HG03565 (cell line): ENCODE results near the gene PPP1R9B.
A peak's percentile ranks its signal among the peaks of the same experiment; 100 is the strongest.

Experiments used
- ATAC-seq: cut with Tn5 transposase; IDR thresholded peaks from one replicate; pipeline ENCODE4 v1.9.1; 2021; ENCODE audit warnings: mild to moderate bottlenecking, moderate library complexity; ENCODE audit not compliant: unreplicated experiment

PPP1R9B gene

DNA sequence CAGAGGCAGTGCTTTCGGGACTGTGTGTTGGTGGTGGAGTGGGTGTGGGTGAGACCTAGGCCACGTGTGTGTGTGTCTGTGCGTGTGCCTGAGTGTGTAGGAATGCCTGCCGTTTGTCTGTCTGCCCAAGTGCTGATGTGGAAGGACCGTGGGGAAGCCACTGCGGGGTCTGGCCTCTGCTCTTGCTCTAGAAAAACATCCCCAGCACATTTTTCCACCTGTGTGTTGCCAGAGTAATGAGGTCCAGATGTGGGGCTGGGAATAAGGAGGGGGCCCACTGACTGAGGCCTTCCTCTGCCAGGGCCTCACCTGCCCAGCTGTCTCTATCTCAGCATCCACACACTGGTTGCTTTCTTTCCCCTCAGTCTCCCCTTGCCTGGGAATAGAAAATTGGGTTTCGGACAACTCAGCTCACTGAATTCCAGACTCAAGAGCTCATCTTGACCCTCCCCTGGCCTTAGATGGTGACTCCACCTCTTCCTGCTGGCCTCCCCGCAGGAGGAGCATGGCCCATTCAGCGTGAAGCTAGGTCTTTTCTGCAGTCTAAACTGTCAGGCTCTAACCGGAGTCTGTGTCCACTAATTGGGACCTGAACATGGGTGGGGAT lies 23.0 kb upstream of the PPP1R9B start:
- no peak for ATAC-seq

- ATAC-seq = no peak
Observed at GRCh38 chr17:50172936-50173334, 22.5 kb upstream of the PPP1R9B start.

GRCh38 chr17:50172130-50172529 lies 21.7 kb upstream of the PPP1R9B start:
- ATAC-seq = no peak

DNA sequence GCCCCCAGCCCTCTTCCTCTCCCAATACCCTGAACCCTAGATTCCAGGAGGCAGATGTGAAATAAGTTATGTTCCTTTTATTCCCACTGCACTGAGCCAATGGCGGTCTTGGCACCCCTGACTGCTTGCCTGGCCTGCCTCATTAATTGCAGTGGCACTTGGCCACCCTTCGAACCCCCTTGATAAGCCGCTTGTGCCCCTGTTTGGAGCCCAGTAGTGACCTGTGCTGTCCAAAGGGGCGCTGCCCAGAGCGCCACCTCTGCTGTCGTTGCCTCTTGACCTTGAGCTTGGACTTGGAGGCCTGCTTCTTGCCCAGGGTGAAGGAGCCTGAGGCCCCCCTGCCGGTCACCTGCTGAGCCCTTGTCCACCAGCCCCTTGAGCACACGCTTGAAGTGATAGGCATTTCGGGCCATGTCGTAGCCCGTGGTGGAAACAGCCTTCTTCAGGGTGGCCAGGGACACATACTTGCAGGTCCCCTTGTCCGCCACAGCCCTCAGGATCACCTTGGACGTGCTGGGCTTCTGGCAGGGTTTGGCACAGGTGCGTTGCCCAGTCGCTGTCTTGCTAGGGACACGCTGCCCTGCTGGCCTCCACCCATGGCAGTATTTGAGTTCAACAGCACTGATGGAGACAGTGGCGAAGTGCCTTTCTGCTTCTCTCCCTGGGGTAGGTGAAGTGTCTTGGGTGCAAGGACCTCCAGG lies 21.0 kb upstream of the PPP1R9B start:
- ATAC-seq = no peak

GRCh38 chr17:50170662-50171370 lies 20.3 kb upstream of the PPP1R9B start:
- ATAC-seq = peak; percentile 66

- no peak for ATAC-seq
Observed at GRCh38 chr17:50169881-50170459, 19.5 kb upstream of the PPP1R9B start.

GRCh38 chr17:50169121-50169764 lies 18.8 kb upstream of the PPP1R9B start:
- ATAC-seq = no peak

- ATAC-seq = no peak
Observed at GRCh38 chr17:50168319-50168718, 17.8 kb upstream of the PPP1R9B start.

DNA sequence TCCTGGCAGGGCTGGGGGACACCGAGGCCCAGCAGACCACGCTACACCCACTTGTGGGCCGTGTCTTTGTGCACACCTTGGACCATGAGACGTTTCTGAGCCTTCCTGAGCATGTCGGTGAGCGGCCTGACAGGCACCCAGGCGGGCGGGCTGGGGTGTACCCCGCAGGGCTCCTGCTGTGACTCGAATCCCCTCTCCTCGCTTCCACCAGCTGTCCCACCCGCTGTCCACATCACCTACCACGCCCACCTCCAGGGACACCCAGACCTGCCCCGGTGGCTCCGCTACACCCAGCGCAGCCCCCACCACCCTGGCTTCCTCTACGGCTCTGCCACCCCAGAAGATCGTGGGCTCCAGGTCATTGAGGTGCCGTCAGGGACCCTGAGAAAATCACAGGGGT lies 16.9 kb upstream of the PPP1R9B start:
- no peak for ATAC-seq

- ATAC-seq = no peak
Observed at GRCh38 chr17:50166518-50167181, 16.2 kb upstream of the PPP1R9B start.

DNA sequence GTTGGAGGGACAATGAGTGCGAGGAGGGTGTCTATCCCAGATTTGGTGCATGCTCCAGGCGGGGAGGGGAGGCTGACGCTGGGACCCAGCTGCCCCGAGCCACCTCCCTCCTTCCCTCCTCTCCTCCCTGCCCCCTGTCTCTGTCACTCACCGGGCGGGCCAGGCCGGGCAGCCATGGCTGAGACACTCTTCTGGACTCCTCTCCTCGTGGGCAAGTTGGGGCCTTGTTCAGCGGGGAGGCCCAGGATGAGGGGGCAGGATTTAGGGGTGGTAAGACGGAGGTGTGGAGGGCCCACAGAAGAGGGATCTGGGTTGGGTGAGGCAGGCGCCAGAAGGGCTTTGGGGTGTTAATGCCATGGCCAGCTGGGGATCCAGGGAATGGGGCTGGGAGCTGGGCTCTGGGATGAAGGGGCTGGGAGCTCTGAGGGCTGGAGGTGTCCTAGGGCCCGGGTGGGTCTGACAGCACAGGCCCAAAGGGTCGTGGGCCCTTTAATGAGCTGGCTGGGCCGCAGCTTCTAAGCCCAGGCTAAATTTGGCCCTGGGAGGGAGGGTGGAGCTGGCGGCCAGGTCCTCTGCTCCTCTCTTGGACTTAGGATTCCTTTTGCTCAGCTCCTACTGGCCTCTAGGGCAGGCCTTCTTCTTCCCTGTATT lies 15.5 kb upstream of the PPP1R9B start, which contains the start of gene SGCA:
TSS of gene SGCA (plus strand) at position 139 of the 651 bp plus-strand sequence. CDS start at position 175, 36 bp downstream.
- ATAC-seq = no peak

- no peak for ATAC-seq
Observed at GRCh38 chr17:50165466-50165865, 15.0 kb upstream of the PPP1R9B start.

DNA sequence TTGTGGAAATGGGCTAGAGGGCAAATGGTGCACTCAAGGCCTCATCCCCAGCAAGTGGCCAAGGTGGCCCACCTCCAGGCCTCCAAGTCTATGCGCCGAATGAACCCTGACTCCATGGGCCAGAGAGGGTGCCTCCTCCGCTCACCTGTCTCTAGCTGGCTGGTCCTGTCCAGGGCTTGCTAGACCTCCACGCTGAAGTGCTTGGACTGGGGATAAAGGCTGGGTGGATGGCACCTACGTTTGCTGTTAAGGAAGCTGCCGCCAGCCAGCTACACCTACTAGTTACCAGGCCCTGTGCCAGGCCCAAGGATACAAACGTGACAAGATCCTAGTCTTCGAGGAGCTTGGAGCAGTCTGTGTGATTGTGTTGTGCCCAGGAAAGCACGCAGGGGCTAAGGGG lies 14.6 kb upstream of the PPP1R9B start:
- ATAC-seq = no peak

DNA sequence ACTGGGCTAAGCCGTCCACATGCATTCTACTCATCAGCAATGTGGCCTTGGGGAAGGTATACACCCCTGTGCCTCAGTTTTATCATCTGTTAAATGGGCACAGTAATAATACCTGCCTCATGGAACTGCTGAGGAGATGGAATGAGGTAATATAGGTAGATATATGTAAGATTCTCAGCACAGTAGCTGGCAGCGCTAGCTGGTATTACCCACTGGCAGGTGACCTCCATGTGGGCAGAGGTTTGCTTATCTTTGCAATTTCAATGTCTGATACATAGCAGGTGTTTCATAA lies 14.2 kb upstream of the PPP1R9B start:
- no peak for ATAC-seq

DNA sequence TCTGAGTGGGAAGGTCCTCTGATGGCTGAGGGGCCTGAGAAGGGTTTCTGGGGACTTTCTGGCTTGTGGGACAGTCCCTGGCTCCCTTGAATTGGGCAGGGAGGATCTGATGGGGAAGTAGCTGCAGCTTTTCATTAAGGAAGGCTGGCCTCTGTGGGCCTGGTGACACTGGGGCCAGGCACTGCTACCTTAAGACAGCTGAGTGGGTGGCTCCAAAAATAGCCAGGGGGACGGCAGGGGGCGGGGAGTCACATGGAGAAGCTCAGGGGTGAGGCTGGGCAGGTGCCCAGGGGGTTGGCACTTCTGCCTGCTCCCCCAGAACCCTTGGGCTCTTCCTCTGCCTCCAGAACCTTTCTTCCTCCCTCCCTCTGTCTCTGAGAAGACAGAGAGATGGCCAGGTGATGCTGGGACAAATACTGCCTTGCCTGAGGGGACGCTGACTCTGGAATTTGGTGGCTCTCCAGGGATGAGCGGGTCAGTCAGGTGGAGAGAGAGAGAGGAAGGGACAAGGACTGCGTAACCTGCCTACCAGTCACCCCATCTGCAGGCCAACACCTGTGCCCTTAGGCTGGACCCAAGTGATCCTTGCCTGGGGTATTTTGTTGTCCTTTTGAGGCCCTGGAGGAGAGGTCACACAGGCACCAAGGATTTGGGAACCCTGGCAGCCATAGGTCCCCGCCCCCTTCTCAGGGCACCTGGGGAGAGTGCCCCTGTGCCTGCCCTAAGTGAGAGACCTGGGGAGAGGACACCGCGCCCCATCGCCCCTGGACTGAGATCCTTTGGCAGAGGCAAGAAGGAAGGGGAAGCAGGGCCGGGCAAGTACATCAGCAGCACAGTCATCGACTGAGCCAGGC lies 13.6 kb upstream of the PPP1R9B start:
- no peak for ATAC-seq

GRCh38 chr17:50162466-50163254 lies 12.2 kb upstream of the PPP1R9B start:
- ATAC-seq = no peak

DNA sequence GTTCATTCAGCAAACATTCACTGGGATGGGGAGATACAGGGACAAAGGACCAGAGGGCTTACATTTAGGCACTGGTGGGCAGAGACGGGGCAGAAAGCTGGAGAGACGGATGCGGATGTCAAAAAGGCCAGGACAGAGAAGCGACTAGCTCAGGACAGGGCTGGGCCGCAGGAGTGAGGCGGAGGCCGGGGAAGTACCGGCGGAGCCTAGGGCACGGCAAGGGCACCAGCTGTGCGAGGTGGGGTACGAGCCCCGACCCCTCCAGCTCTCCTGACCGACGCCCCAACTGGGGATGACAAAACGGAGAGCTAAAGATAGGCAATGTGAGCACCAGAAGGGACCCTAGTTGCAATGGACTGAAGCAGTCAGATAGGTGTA lies 11.4 kb upstream of the PPP1R9B start:
- no peak for ATAC-seq

- peak; percentile 85 for ATAC-seq
Observed at GRCh38 chr17:50161023-50161910, 10.8 kb upstream of the PPP1R9B start.
